Ovary (tissue), 9 donors: ENCODE results near the gene C1orf87. TPM values are rescaled to one million over a fixed set of nuclear protein-coding genes. Genes with fewer than 3 reads are reported as not detected.

ENCODE experiments used
- DNase-seq, 5 donors: peaks; one replicate each; pipeline ENCODE4 v3.0.0-alpha.2; 2019 to 2020
- H3K27ac ChIP-seq, 2 donors: fragments of 200-600 bp; one replicate each; pipeline versions ENCODE4 v1.5.1 to v1.8.0; 2019 to 2022
- H3K27me3 ChIP-seq: fragments of 200-600 bp; one replicate; pipeline ENCODE4 v1.8.0; 2022
- H3K36me3 ChIP-seq: fragments of 200-600 bp; sonication (generic); one replicate; pipeline ENCODE4 v1.5.1; 2019
- H3K4me1 ChIP-seq: one replicate; pipeline ENCODE4 v1.8.1; 2013; ENCODE audit warnings: mild to moderate bottlenecking, moderate library complexity; ENCODE audit not compliant: insufficient read depth
- H3K4me3 ChIP-seq: fragments of 200-600 bp; sonication (generic); one replicate; pipeline ENCODE4 v1.5.1; 2017
- H3K9me3 ChIP-seq, 2 donors: fragments of 200-600 bp in 1 of 2; sonication (generic) in 1 of 2; one replicate each; pipeline versions ENCODE4 v1.5.1 to v1.8.1; 2013 to 2019; ENCODE audit warnings: mild to moderate bottlenecking in 1 of 2, moderate library complexity in 1 of 2
- CTCF ChIP-seq, 3 donors: fragments of 450-650 bp in 2 of 3; fragments of 200-600 bp in 1 of 3; IDR thresholded peaks; one replicate each; pipeline versions ENCODE4 v1.5.1 to v1.8.0; 2016 to 2022; ENCODE audit warnings: antibody characterized with exemption in 3 of 3, mild to moderate bottlenecking in 1 of 3
- EP300 ChIP-seq: sonication (generic); formaldehyde crosslinking; IDR thresholded peaks from one replicate; pipeline ENCODE4 v1.6.1; 2017; ENCODE audit warnings: antibody characterized with exemption
- POLR2A ChIP-seq: fragments of 450-650 bp; IDR thresholded peaks from one replicate; pipeline ENCODE4 v1.6.1; 2017; ENCODE audit warnings: antibody characterized with exemption, mild to moderate bottlenecking, moderate library complexity
- WGBS, 3 donors: extraction: QIAGEN DNeasy Blood & Tissue Kit in 1 of 3; methylation state at CpG; one replicate each; pipeline versions ENCODE4 v1.1.5 to v1.1.7; 2013 to 2017; 5-methylcytosine and 5-hydroxymethylcytosine counted together
- intact Hi-C, 4 donors: fragments of 100-400 bp; cut with DNase I; formaldehyde crosslinking; loops; one replicate each; pipeline versions ENCODE4 v1.11.0 to v1.15.1; 2022 to 2023
- polyA plus RNA-seq, 2 donors: library from polyadenylated mRNA; stranded (reverse); fragments of 200-250 nt in 1 of 2; fragments of 350-450 nt in 1 of 2; fragmentation: Illumina TruSeq in 1 of 2; extraction: RNeasy Lipid Tissue Mini Kit (QIAGEN cat#74804) in 1 of 2; gene quantifications; one replicate each; pipeline ENCODE4 v1.2.3, GENCODE V29; 2013 to 2014
- total RNA-seq, 7 donors: library from RNA; depleted of rRNA in 2 of 7; stranded (reverse); fragments of >200 nt in 2 of 7; fragmentation: NEBNext Ultra II Directional in 3 of 7; extraction: Animal tissue kit (Norgen Biotek cat#: 25700) in 3 of 7; gene quantifications; one replicate each; pipeline versions ENCODE4 v1.1.0 to v1.2.4, GENCODE V29; 2016 to 2023
- donor health status: DM: no; HTN: no; CAD: no; lungs with moderate emphysema.
- donor health status: DM: no; HTN: no; CAD: no.
- donor health status: Bipolar disorder and iron deficiency.
- donor health status: DM: yes; HTN: yes; CAD: no.
- donor health status: DM: no; HTN: no; CAD: no.
- donor health status: DM: yes; HTN: yes; CAD: no.

The C1orf87 gene
- total and polyA plus RNA-seq, 9 donors, result 0.04 to 17.6 (median 0.72) TPM; not detected in 2

- H3K4me3 ChIP-seq, result no peak overlapping the region
- no peaks in the 10 kb centered on the region for H3K27me3 ChIP-seq
- 53 to 59% (median 58%) methylated on average over 5 of the region's 5 CpGs for WGBS, 3 donors
- H3K36me3 ChIP-seq, result no peaks in the 10 kb centered on the region
- no peaks in the 10 kb centered on the region for H3K9me3 ChIP-seq
- no peak for DNase-seq
- intact Hi-C loops, result no loop called here
- TF ChIP-seq CTCF (IDR thresholded peaks at IDR 0.05) (no peak), EP300 (no peak), POLR2A (no peak)
- no peaks in the 10 kb centered on the region for H3K4me1 ChIP-seq
- no peak overlapping the region for H3K27ac ChIP-seq
Measured at GRCh38 chr1:60088620-60089155, 15.1 kb upstream of the C1orf87 start.

DNA sequence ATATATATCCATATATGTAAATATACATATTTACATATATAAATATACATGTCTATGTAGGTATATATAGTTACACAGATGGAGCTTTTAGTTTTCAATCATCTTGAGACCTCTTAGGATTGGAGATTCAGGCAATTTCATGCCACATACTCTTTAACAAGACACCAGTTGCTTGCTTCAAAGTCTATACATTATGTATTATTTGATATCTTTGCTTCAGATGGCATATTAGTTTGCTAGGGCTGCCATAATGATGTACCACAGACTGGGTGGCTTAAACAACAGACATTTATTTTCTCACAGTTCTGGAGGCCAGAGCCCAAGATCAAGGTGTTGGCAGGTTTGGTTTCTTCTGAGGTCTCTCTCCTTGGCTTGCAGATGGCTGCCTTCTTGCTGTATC is 14.1 kb upstream of the C1orf87 start:
- Histone ChIP-seq H3K36me3 (no peaks in the 10 kb centered on the region), H3K4me1 (no peaks in the 10 kb centered on the region), H3K9me3 (no peaks in the 10 kb centered on the region), H3K27ac (no peak overlapping the region), H3K4me3 (no peak overlapping the region), H3K27me3 (no peaks in the 10 kb centered on the region)
- intact Hi-C loops, result no loop called here
- TF ChIP-seq EP300 (no peak), POLR2A (no peak), CTCF (IDR thresholded peaks at IDR 0.05) (no peak)
- DNase-seq, result no peak

- 31 to 51% (median 33%) methylated on average over 4 of the region's 4 CpGs for WGBS, 3 donors
- H3K36me3 ChIP-seq, result no peaks in the 10 kb centered on the region
- DNase-seq, result no peak
- no peak for TF ChIP-seq CTCF (IDR thresholded peaks at IDR 0.05)
- TF ChIP-seq POLR2A, result no peak
- no peak for TF ChIP-seq EP300
- H3K27ac ChIP-seq, result no peak overlapping the region
- H3K4me1 ChIP-seq, result no peaks in the 10 kb centered on the region
- H3K9me3 ChIP-seq, result peaks cover 0 to 3% of the 10 kb centered on the region in 2 donors
- intact Hi-C loops, result no loop called here
- H3K27me3 ChIP-seq, result no peaks in the 10 kb centered on the region
- H3K4me3 ChIP-seq, result no peak overlapping the region
Measured at GRCh38 chr1:60078182-60078581, 4.6 kb upstream of the C1orf87 start.

DNA sequence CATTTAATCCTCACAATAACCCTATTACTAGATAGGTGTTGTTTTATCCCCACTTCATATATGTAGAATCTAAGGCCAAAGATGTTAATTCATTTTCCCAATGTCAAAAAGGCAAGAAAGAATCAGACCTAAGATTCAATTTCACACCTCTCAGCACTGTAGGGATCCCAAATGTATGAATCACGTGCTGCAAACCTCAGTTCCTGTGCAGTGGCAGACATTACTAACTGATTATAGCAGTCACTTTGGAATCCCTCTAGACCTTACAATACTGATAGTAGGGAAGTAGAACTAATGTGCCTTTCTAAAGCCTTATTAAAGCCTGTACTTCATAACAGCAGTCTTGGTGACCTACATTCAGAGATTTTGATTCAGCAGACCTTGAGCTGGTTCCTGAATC is 2.3 kb downstream of the C1orf87 start:
- H3K9me3 ChIP-seq, result peaks cover 0 to 3% of the 10 kb centered on the region in 2 donors
- no peaks in the 10 kb centered on the region for H3K4me1 ChIP-seq
- no peak overlapping the region for H3K4me3 ChIP-seq
- no peaks in the 10 kb centered on the region for H3K27me3 ChIP-seq
- TF ChIP-seq EP300 (no peak), CTCF (IDR thresholded peaks at IDR 0.05) (no peak), POLR2A (no peak)
- WGBS, 3 donors, result 50 to 72% (median 65%) methylated on average over 1 of the region's 1 CpG
- no peak for DNase-seq
- H3K27ac ChIP-seq, result no peak overlapping the region
- no peaks in the 10 kb centered on the region for H3K36me3 ChIP-seq
- intact Hi-C loops, result no loop called here
